ENCODE results near the gene TUBA3D.
A peak's percentile ranks its signal among the peaks of the same experiment; 100 is the strongest.
"Not testable (repeated sequence)": the region's sequence is repeated elsewhere in the genome, so short reads cannot be mapped to it uniquely, and the experiment has no call there.

Gene TUBA3D

GRCh38 chr2:131475831-131476230 lies at the start of gene TUBA3D:
Gene TUBA3D, plus strand, starts transcription at chr2:131476119. Its CDS starts 81 bp downstream, at chr2:131476200.
- DNase-seq (ENCODE audit: insufficient read length, low spot score) (no peak), FAIRE-seq (no peak)

GRCh38 chr2:131426727-131427126 lies 49.2 kb upstream of the TUBA3D start:
- FAIRE-seq (no peak), DNase-seq (ENCODE audit: insufficient read length, low spot score) (no peak)

- FAIRE-seq (no peak), DNase-seq (ENCODE audit: insufficient read length, low spot score) (no peak)
Observed at GRCh38 chr2:131431336-131431735, 44.6 kb upstream of the TUBA3D start.

GRCh38 chr2:131440742-131441468 lies 35.0 kb upstream of the TUBA3D start:
- DNase-seq (ENCODE audit: insufficient read length, low spot score); FAIRE-seq: not testable (repeated sequence)

- FAIRE-seq; DNase-seq (ENCODE audit: insufficient read length, low spot score): not testable (repeated sequence)
Observed at GRCh38 chr2:131444736-131445514, 31.0 kb upstream of the TUBA3D start.

GRCh38 chr2:131445515-131445797 lies 30.5 kb upstream of the TUBA3D start:
- not testable (repeated sequence) for DNase-seq (ENCODE audit: insufficient read length, low spot score); FAIRE-seq

- DNase-seq (ENCODE audit: insufficient read length, low spot score): no peak
- FAIRE-seq: no peak
Observed at GRCh38 chr2:131445896-131446295, 30.0 kb upstream of the TUBA3D start.

- not testable (repeated sequence) for DNase-seq (ENCODE audit: insufficient read length, low spot score); FAIRE-seq
Observed at GRCh38 chr2:131447981-131448380, 27.9 kb upstream of the TUBA3D start.

GRCh38 chr2:131451265-131451949 lies 24.5 kb upstream of the TUBA3D start:
- not testable (repeated sequence) for DNase-seq (ENCODE audit: insufficient read length, low spot score)
- peak; percentile 76 for FAIRE-seq

GRCh38 chr2:131454914-131455313 lies 21.0 kb upstream of the TUBA3D start:
- not testable (repeated sequence) for DNase-seq (ENCODE audit: insufficient read length, low spot score); FAIRE-seq

- not testable (repeated sequence) for FAIRE-seq; DNase-seq (ENCODE audit: insufficient read length, low spot score)
Observed at GRCh38 chr2:131467722-131468121, 8.2 kb upstream of the TUBA3D start.

- not testable (repeated sequence) for FAIRE-seq; DNase-seq (ENCODE audit: insufficient read length, low spot score)
Observed at GRCh38 chr2:131470944-131471343, 5.0 kb upstream of the TUBA3D start.

- DNase-seq (ENCODE audit: insufficient read length, low spot score); FAIRE-seq: not testable (repeated sequence)
Observed at GRCh38 chr2:131471624-131472023, 4.3 kb upstream of the TUBA3D start.

- not testable (repeated sequence) for DNase-seq (ENCODE audit: insufficient read length, low spot score); FAIRE-seq
Observed at GRCh38 chr2:131473266-131473665, 2.7 kb upstream of the TUBA3D start.

GRCh38 chr2:131476363-131476762 lies 444 bp downstream of the TUBA3D start:
- FAIRE-seq; DNase-seq (ENCODE audit: insufficient read length, low spot score): not testable (repeated sequence)

- not testable (repeated sequence) for FAIRE-seq
Observed at GRCh38 chr2:131477227-131477626, 1.3 kb downstream of the TUBA3D start.

GRCh38 chr2:131478074-131478849 lies 2.3 kb downstream of the TUBA3D start:
- not testable (repeated sequence) for DNase-seq (ENCODE audit: insufficient read length, low spot score); FAIRE-seq

More at GRCh38 chr2:131477227-131477626, 1.3 kb downstream of the TUBA3D start:
- not testable (repeated sequence) for DNase-seq (ENCODE audit: insufficient read length, low spot score)

- FAIRE-seq: not testable (repeated sequence)
Observed at GRCh38 chr2:131478850-131479461, 3.0 kb downstream of the TUBA3D start.

GRCh38 chr2:131480351-131480750 lies 4.4 kb downstream of the TUBA3D start:
- not testable (repeated sequence) for FAIRE-seq; DNase-seq (ENCODE audit: insufficient read length, low spot score)

More at GRCh38 chr2:131478850-131479461, 3.0 kb downstream of the TUBA3D start:
- DNase-seq (ENCODE audit: insufficient read length, low spot score): not testable (repeated sequence)
